CD4-positive, alpha-beta T cell treated with Interleukin-15 for 1 hour (primary cell): Measurements from ENCODE around the gene SIGLEC12.
"Not testable (repeated sequence)": the region's sequence is repeated elsewhere in the genome, so short reads cannot be mapped to it uniquely, and the experiment has no call there.

Experiments
- DNase-seq: peaks from one replicate; pipeline ENCODE4 v3.0.0-alpha.2; 2020

Gene SIGLEC12

DNA sequence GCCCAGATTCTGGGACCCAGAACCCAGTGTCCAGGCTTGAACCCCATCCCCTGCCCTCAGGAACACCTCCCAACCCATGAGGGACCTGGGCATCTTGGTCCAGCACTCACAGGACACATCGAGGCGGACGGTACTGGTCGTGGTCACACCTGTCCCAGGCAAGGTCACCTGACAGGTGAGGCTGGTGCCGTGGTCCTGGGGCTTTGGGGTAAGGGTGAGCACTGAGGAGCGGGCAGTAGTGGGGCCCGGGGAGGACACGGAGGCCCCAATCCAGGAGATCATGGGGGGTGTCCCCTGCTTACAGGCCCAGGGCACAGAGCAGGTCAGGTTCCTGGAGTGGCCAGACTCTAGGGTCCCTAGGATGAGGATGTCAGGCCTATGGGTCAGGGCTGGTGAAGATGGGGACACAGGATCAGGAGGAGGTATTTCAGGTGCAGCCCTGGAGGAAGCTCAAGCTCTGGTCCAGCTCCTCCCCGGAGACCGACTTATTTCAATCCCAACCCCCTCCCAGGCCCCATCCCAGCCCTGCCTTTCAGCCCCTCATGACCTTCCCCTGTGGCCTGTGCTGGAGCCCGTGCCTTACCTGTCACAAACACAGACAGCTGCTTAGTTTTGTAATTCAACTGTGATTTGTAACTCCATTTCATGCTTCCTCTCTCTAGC, 44.1 kb downstream of the SIGLEC12 start:
- no peak for DNase-seq

DNA sequence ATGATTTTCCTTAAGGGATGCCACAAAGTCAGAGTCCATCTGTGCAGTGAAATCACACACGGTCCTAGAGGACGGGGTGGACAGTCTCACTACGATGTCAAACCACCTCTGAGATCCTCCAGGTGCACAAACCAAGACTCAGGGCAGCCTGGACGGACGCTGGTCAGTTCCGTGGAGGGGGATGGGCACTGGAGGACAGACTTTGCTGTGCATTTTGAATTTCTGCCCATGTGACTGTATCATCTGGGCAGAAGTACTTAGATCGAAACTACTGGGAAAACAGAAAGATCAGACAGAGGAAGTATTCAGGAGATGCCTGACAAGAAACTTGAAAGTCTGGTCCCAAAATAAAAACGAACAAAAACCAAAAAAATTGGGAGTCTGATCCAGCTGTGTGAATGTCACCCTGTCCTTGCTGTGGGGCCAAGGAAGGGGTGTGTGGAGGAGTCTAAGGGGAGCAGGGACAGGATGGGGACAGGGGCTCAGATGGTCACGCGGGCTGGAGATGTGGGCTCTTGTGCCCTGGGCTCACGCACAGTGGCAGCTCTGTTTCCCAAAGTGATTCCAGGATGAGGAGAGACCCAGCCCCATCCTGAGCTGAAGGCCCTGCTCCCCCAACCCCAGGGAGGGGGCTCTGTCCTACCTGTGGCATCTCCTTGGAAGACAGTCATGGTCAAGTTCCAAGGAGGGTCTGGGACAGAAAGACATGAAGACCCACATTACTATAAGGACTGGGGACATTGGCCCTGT, 44.9 kb downstream of the SIGLEC12 start:
- DNase-seq, result no peak

DNA sequence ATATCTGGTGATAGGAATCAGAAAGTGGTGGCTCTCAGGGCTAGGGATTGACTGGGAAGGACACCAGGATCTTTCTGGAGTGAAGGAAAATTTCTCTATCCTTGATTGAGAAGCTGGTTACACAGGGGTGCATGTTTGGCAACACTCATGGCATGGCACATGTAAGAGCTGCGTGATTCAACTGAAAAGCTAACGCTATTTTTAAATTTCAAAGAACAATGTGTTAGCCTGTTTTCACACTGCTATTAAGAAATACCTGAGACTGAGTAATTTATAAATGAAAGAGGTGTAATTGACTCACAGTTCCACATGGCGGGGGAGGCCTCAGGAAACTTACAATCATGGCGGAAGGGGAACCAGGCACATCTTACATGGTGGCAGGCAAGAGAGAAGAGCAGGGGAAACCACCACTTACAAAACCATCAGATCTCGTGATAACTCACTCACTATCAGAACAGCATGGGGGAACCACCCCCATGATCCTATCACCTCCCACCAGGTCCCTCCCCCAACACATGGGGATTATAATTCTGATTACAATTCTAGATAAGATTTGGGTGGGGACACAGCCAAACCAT, 50.8 kb downstream of the SIGLEC12 start:
- DNase-seq, result no peak

DNA sequence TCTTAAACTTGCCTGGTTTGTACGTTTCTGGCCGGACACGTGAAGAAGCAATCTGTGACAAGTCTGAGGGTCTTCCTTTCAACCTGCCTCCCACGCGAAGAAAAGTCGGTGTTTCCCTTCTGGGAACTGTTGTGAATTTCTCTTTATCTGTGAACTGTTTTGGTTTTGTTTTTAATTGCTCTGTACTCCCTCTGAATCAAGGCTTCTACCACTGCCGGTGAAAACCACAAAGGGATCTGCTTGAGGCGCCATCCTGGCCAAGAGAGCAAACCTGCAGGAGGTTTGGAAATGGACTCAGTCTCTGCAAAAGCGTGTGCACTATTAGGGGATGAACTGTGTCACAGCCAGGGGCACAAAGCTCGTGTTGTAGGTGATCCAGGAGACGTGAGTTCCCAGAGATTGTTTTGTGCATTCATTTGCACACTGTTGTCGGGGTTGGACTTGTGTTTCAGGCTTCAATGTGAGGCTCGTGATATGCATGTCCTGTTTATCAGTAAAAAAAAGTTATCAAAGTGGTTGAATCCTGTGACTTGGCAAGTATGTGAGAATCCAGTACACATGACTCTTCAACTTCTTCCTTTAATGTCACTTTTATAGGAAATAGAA, 53.1 kb downstream of the SIGLEC12 start:
- DNase-seq, result no peak

DNA sequence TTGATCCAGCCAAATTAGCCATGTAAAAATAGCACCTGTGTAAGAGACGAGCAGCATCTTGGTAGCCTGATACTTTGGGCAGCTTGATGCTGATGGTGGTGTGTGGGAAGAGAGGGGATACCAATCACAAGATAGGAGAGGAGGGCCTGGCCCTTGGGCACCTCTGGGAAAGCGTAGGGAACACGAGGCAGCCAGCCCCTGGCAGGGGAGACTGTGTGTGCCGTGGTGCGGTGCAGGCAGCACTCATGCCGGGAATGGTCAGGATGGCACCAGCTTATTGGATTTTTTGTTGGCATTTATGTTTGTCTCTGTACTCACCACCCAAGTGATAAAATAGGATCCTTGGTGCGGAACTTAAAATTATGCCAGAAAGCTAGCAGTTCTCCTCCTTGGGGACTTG, 53.6 kb downstream of the SIGLEC12 start:
- DNase-seq, result no peak

DNA sequence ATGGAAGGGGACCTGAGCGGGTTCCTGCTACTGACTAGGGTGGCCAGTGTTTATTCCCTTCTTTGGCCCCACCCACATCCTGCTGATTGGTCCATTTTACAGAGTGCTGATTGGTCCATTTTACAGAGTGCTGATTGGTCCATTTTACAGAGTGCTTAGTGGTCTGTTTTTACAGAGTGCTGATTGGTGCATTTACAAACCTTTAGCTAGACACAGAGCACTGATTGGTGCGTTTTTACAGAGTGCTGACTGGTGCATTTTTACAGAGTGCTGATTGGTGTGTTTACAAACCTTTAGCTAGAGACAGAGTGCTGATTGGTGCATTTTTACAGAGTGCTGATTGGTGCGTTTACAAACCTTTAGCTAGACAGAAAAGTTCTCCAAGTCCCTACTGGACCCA, 54.1 kb downstream of the SIGLEC12 start:
- DNase-seq, result not testable (repeated sequence)

DNA sequence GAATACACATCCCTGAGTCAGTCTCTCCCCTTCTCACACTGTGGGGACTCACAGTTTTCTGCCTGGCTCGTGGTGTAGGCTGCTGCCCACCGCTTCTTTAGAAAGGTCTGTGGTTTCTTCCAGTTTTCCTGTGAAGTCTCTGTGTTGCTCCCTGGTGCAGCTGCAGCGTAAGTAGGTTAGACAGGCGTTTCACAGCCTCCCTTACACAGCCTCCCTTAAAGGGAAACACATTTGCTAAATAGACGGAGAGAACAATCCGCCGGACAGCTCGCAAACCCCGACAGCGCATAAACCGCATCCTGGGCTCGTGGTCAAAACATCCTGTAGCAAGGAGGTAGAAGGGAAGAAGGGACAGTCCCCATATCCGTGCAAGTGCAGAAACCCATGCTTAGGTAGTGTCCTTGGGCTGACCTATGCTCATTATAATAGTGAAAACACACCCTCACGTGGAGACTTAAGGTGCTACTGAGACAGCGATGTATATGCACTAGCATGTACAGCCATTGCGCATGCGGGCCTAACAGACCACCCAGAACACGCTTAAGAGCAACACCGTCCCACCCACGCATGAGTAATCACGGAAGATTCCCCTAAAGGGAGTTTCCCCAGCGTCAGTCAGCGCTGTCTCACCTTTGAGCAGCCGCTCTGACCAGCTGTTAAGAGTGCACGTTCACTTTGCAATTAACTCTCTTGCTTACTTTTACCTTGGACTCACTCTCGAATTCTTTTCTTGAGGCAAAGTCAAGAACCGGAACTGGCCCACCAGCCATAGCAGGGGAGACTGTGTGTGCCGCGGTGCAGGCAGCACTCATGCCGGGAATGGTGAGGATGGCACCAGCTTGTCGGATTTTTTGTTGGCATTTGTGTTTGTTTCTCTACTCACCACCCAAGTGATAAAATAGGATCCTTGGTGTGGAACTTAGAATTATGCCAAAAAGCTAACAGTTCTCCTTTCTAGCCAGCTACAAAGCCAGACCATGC, 59.9 kb downstream of the SIGLEC12 start:
- peak; percentile 89 for DNase-seq
